Left lobe of liver (tissue), 2 donors: ENCODE measurements around the gene ITGA1. TPM values are rescaled to one million over a fixed set of nuclear protein-coding genes. Genes with fewer than 3 reads are reported as not detected.

Experiments used
- ATAC-seq: fragments of 200-7000 bp; cut with Tn5 transposase; one replicate; pipeline ENCODE4 v1.9.1; 2020; ENCODE audit warnings: mild to moderate bottlenecking, moderate library complexity
- DNase-seq: peaks from one replicate; pipeline ENCODE4 v3.0.0-alpha.2; 2020; ENCODE audit warnings: low spot score
- total RNA-seq: library from RNA; stranded (reverse); gene quantifications from one replicate; pipeline ENCODE4 v1.2.1, GENCODE V29; 2021
- donor health status: DM: no; HTN: no; CAD: no; lungs with moderate emphysema.
- donor health status: DM: no; HTN: yes; CAD: no.

ITGA1 gene
- total RNA-seq, 1 donor from 2014 or later, result 69.5 TPM

DNA sequence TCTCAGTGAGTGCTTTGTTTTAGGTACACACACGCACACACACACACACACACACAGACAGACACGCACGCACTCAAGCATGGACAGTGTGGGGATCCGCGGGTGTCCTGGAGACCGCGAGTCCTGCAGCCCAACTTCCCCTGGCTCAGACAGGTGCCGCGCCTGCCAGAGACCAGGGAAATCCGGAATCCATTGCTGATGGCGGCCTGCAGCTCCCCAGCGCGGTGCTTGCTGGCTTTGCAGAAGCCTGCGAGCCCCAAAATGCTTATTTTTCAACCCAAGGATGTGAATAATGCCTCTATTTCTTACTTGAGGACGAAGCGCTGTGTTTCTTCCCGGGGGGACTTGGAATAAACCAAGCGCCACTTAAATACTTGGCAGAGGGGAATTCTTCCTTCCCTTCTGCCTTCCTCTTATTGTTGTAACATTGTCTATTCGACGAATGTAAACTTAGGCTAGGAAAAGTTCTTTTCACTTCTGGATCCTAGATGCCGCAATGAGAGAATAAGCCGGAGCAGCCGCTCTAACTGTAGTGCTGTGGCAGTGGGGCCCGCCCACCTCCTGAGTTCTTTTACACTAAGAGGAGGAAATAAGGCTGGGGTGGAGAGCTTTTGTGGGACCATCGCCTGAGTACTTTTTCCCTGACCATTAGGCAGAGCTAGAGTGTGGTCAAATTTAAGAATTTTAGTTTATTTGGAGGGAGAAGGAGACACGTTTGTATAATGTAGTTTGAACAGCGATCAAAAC lies 202.2 kb downstream of the ITGA1 start:
- peak; percentile 60 for ATAC-seq
- DNase-seq, result no peak

DNA sequence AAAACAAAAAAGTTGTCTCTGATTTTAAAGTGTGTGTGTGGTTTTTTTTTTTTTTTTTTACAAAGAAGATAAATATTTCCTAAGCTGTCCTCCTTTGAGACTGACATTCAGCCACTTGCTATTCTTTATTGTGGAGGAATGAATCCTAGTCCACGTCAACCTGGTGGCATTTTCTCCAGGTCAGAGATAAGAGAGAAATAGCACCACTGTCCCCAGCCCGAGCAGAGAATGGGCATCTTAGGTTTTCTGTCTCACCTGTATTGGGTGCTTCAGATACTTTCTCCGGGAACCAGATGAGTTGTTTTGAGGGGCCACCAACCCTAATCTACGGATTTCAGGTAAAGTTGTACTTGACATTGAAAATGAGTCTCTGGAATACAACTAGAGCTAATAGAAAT lies 202.8 kb downstream of the ITGA1 start:
- ATAC-seq (no peak), DNase-seq (no peak)

DNA sequence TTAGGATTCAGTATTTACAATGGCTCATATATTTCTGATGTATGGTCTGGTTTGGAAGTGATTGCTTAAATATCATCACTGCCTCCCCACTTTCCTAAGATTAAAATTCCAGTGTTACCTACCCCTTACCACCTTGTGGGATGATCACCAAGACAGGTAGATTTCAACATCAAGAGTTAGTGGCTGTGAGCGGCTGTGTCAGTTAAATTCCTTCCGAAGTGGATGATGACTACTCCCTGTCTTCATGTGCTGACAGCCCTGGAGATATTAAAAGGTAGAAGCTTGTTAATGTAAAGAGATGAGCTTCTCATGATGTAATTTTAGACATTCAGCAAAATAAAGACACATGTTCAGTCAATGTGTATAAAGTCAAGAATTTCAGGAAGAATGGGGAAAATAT lies 205.7 kb downstream of the ITGA1 start:
- no peak for DNase-seq
- no peak for ATAC-seq

GRCh38 chr5:52994266-52994665 lies 206.6 kb downstream of the ITGA1 start:
- ATAC-seq (no peak), DNase-seq (no peak)

- DNase-seq (no peak), ATAC-seq (no peak)
Observed at GRCh38 chr5:52995095-52995494, 207.4 kb downstream of the ITGA1 start.

GRCh38 chr5:52995914-52996313 lies 208.2 kb downstream of the ITGA1 start:
- no peak for ATAC-seq

GRCh38 chr5:52996979-52997378 lies 209.3 kb downstream of the ITGA1 start:
- DNase-seq (no peak), ATAC-seq (no peak)

More at GRCh38 chr5:52995914-52996313, 208.2 kb downstream of the ITGA1 start:
- DNase-seq, result no peak

GRCh38 chr5:52997424-52997823 lies 209.7 kb downstream of the ITGA1 start:
- ATAC-seq (no peak), DNase-seq (no peak)

- no peak for ATAC-seq
- no peak for DNase-seq
Observed at GRCh38 chr5:52998552-52999313, 211.0 kb downstream of the ITGA1 start.

DNA sequence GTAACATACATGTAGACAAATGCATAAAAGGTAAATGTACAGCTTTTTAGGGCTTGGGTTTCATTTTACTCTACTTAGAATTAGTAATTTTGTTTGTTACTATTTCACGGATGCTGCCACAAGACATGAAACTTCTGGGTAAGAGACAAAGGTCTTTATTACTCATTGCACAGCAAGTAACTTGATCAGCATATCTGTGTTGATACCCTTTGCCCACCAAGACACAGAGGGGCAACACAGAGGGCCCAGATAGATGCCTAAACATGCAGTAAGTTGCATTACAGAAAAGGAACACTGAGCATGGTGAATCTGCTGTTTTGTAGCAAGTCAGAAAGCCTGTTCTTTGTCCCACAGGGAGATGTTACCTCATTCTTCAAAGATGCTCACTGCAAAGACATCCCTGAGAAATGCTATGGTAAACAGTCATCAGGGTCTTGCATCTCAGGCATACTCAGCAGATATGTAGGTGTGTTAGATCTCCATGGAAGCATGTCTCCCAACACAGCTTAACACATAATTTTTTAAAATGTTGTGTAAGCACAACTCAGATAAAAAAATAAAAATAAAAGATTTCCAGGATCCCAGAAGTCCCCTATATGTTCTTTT lies 211.7 kb downstream of the ITGA1 start:
- DNase-seq, result no peak
- ATAC-seq, result no peak

DNA sequence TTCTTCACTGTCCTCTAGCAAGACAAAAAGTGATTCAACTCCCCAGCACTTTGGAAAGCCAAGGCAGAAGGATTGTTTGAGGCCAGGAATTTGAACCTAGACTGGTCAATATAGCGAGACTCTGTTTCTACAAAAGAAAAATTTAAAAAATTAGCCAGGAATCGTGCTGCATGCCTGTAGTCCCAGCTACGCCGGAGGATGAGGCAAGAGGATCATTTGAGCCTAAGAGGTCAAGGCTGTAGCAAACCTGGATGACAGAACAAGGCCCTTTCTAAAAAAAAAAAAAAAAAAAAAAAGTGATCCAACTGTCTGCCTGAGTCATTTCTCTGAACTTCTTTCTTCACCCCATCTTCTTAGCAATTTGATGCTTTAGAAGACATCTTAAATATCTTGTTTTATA lies 213.8 kb downstream of the ITGA1 start:
- no peak for DNase-seq
- ATAC-seq, result no peak

DNA sequence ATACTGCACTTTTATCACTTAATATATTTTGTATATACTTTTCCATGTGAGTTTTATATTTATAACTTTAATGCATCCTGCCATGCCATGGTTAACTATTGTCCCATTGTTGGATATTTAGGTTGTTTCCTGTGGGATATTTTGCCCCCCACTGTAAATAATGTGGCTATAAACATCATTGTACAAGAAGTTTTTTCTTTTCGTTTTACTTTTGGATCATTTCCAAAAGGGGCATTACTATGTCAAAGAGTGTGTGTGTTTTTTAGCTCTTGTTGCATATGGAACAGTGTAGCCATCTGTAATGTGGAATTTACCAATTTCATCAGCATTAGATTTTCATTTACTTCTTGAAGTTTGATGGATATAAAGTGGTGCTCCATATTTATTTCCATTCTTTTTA lies 214.8 kb downstream of the ITGA1 start:
- ATAC-seq (no peak), DNase-seq (no peak)

DNA sequence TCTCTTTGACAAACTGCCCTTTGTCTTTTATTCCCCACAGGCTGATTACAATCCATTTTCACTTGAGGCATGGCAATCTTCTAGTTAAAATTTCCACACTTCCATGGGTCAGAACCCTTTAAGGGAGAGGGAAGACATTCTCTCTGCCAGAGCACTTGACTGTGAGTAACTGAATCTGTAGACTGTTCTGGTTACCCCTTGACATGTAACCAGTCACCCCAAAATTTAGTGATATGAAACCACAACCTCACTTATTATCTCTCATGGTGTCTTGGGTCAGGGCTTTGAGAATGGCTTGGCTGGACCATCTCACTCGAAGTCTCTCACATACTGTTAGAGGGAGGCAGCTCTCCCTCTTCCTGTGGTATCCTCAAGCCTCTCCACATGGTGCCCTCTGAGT lies 215.4 kb downstream of the ITGA1 start:
- no peak for DNase-seq
- ATAC-seq, result no peak

GRCh38 chr5:53006911-53007890 lies 219.5 kb downstream of the ITGA1 start:
- no peak for DNase-seq
- ATAC-seq, result no peak

GRCh38 chr5:53008751-53009150 lies 221.0 kb downstream of the ITGA1 start:
- ATAC-seq, result no peak
- DNase-seq, result no peak

Other genes starting within 250 kb of the ITGA1 start
- 21.0 TPM for gene PELO, start within 50 bp of the ITGA1 start, total RNA-seq
- gene ITGA2, start 201.4 kb downstream of the ITGA1 start, total RNA-seq, result 0.30 TPM